Endothelial cell of umbilical vein (primary cell): Measurements from ENCODE around the gene RANBP17. TPM values are rescaled to one million over a fixed set of nuclear protein-coding genes. Genes with fewer than 3 reads are reported as not detected.
"Not testable (repeated sequence)": the region's sequence is repeated elsewhere in the genome, so short reads cannot be mapped to it uniquely, and the experiment has no call there.

ENCODE experiments used
- BruUV-seq: library from RNA; stranded (reverse); fragments of 400-500 nt; replicated peaks from 2 replicates; lab custom pipeline; 2021; lab: Mats Ljungman, UMichigan
- CTCF ChIA-PET: fragments of 300-600, 350-600 bp; sonication (Branson Sonifier 250); formaldehyde crosslinking; loops from one replicate; lab custom pipeline; 2021; ENCODE audit warnings: antibody characterized with exemption, inconsistent platforms; lab: Charles Lee
- POLR2A ChIA-PET: fragments of 300-600, 350-600 bp; sonication (Branson Sonifier 250); formaldehyde crosslinking; loops from one replicate; lab custom pipeline; 2021; ENCODE audit warnings: antibody characterized with exemption, inconsistent platforms; lab: Charles Lee
- DNase-seq: peaks from one replicate; pipeline ENCODE4 v3.0.0-alpha.2; 2011; ENCODE audit warnings: low read depth, low spot score
- FAIRE-seq: peaks from 2 replicates; lab custom pipeline; 2011; peaks lifted over from hg19 to GRCh38; lab: Jason Lieb, UNC
- H2AFZ ChIP-seq: 2 replicates; pipeline ENCODE4 v1.6.0; 2012; ENCODE audit warnings: low read depth, low read length, control low read depth, inconsistent platforms
- H3K27ac ChIP-seq: 2 replicates; pipeline ENCODE4 v1.5.1; 2011; ENCODE audit warnings: low read depth, mild to moderate bottlenecking, control low read depth, low read length, moderate library complexity; ENCODE audit not compliant: insufficient read depth
- H3K27me3 ChIP-seq, 2 experiments: 2 replicates each; pipeline versions ENCODE4 v1.6.0 to v1.6.1; 2011; ENCODE audit warnings: low read length in 2 of 2, mixed read lengths in 1 of 2; ENCODE audit not compliant: control insufficient read depth in 2 of 2, insufficient read depth in 2 of 2
- H3K36me3 ChIP-seq, 2 experiments: 2 replicates in 1 of 2; 3 replicates in 1 of 2; pipeline ENCODE4 v1.5.1; 2011; ENCODE audit warnings: low read length in 2 of 2, mild to moderate bottlenecking in 1 of 2, moderate library complexity in 1 of 2; ENCODE audit not compliant: control insufficient read depth in 2 of 2, insufficient read depth in 2 of 2; ENCODE audit errors: extremely low read depth in 1 of 2
- H3K4me1 ChIP-seq: 3 replicates; pipeline ENCODE4 v1.5.1; 2011; ENCODE audit warnings: mild to moderate bottlenecking, low read length; ENCODE audit not compliant: control insufficient read depth, insufficient read depth; ENCODE audit errors: extremely low read depth
- H3K4me2 ChIP-seq: 2 replicates; pipeline ENCODE4 v1.6.1; 2011; ENCODE audit warnings: low read length, control low read depth, mixed read lengths; ENCODE audit not compliant: insufficient read depth
- H3K4me3 ChIP-seq, 3 experiments: fragments of 200-600 bp in 1 of 3; sonication (generic), shearing (Covaris generic) in 1 of 3; replicated peaks in 1 of 3; 2 replicates each; pipeline ENCODE4 v1.5.1; 2011 to 2016; ENCODE audit warnings: control low read depth in 3 of 3, low read length in 3 of 3, mild to moderate bottlenecking in 2 of 3, inconsistent platforms in 1 of 3, low read depth in 1 of 3, moderate library complexity in 1 of 3; ENCODE audit not compliant: insufficient read depth in 1 of 3
- H3K79me2 ChIP-seq: 2 replicates; pipeline ENCODE4 v1.6.0; 2012; ENCODE audit warnings: low read length, inconsistent platforms; ENCODE audit not compliant: control insufficient read depth, insufficient read depth
- H3K9ac ChIP-seq: replicated peaks from 2 replicates; pipeline ENCODE3; 2011; ENCODE audit warnings: low read length, control low read depth; ENCODE audit not compliant: insufficient read depth; ENCODE audit errors: extremely low read depth
- H3K9me1 ChIP-seq: replicated peaks from 3 replicates; pipeline ENCODE4 v1.6.0; 2011; ENCODE audit warnings: mild to moderate bottlenecking, low read length; ENCODE audit not compliant: control insufficient read depth, insufficient read depth; ENCODE audit errors: extremely low read depth
- H3K9me3 ChIP-seq: replicated peaks from 2 replicates; pipeline ENCODE4 v1.5.1; 2012; ENCODE audit warnings: low read length, inconsistent platforms; ENCODE audit not compliant: control insufficient read depth, insufficient read depth
- H4K20me1 ChIP-seq: replicated peaks from 2 replicates; pipeline ENCODE3; 2011; ENCODE audit warnings: mild to moderate bottlenecking, low read length; ENCODE audit not compliant: control insufficient read depth, insufficient read depth; ENCODE audit errors: extremely low read depth
- CTCF ChIP-seq, 2 donors: IDR thresholded peaks; 1 replicate in 1 of 2; 2 replicates in 1 of 2; pipeline ENCODE4 v1.5.1; 2011; ENCODE audit warnings: low read length in 2 of 2, mild to moderate bottlenecking in 2 of 2, moderate library complexity in 2 of 2, control low read depth in 1 of 2, inconsistent platforms in 1 of 2, low read depth in 1 of 2; ENCODE audit not compliant: insufficient read depth in 1 of 2; ENCODE audit errors: extremely low read depth in 1 of 2
- EZH2 ChIP-seq: IDR thresholded peaks from 2 replicates; pipeline ENCODE4 v1.6.1; 2012; ENCODE audit warnings: borderline replicate concordance, low read depth, mild to moderate bottlenecking, moderate library complexity, low read length, inconsistent platforms; ENCODE audit not compliant: severe bottlenecking
- FOS ChIP-seq: IDR thresholded peaks from 2 replicates; pipeline ENCODE4 v1.6.1; 2011; ENCODE audit warnings: mild to moderate bottlenecking, low read length, moderate library complexity, borderline replicate concordance; ENCODE audit not compliant: insufficient read depth
- GATA2 ChIP-seq: IDR thresholded peaks from 2 replicates; pipeline ENCODE4 v1.7.0; 2011; ENCODE audit warnings: low read depth, mild to moderate bottlenecking, moderate library complexity, mixed read lengths, low read length; ENCODE audit not compliant: insufficient read length, insufficient read depth
- JUN ChIP-seq: IDR thresholded peaks from 2 replicates; pipeline ENCODE4 v1.6.1; 2011; ENCODE audit warnings: borderline replicate concordance, low read depth; ENCODE audit not compliant: insufficient read length, insufficient read depth
- MAX ChIP-seq: IDR thresholded peaks from 2 replicates; pipeline ENCODE4 v1.6.1; 2011; ENCODE audit not compliant: insufficient read depth, insufficient read length
- MYC ChIP-seq: IDR thresholded peaks from one replicate; pipeline ENCODE4 v1.6.1; 2011; ENCODE audit warnings: mild to moderate bottlenecking, low read depth, low read length
- POLR2A ChIP-seq: IDR thresholded peaks from 2 replicates; pipeline ENCODE4 v1.6.1; 2012; ENCODE audit warnings: low read depth, mild to moderate bottlenecking, control low read depth, low read length
- POLR2AphosphoS5 ChIP-seq: IDR thresholded peaks from 2 replicates; pipeline ENCODE4 v1.6.1; 2012; ENCODE audit warnings: low read depth, mild to moderate bottlenecking, control low read depth, low read length, moderate library complexity; ENCODE audit not compliant: insufficient read depth
- dilution Hi-C: fragments of 300-500 bp; cut with MboI; formaldehyde crosslinking; loops from one replicate; pipeline ENCODE4 v1.15.0; 2019; ENCODE audit warnings: low sequenced_read_pairs; ENCODE audit not compliant: extremely low pct_ligation_motif_present
- intact Hi-C: fragments of 100-400 bp; cut with micrococcal nuclease; formaldehyde crosslinking; loops from one replicate; pipeline ENCODE4 v1.10.0; 2022
- polyA plus RNA-seq, 4 experiments: library from polyadenylated mRNA; depleted of rRNA in 3 of 4; stranded (reverse) in 3 of 4; unstranded in 1 of 4; fragments of >200 nt; gene quantifications; 2 replicates each; pipeline versions ENCODE4 v1.2.1 to v1.2.3, GENCODE V29; 2011 to 2012; ENCODE audit warnings: missing spikeins in 1 of 4
- total RNA-seq: library from RNA; stranded (reverse); gene quantifications from 2 replicates; pipeline ENCODE4 v1.2.3, GENCODE V29; 2021

The RANBP17 gene
- total and polyA plus RNA-seq, 2 donors (not counting 3 experiments of a cell fraction or from before 2014, with no cell fraction given) = 5.6 to 13.6 TPM

- Histone ChIP-seq H3K9me1 (no peaks in the 10 kb centered on the region), H3K4me3 (no peak overlapping the region), H3K4me2 (no peak overlapping the region), H2AFZ (no peak overlapping the region), H3K9me3 (no peaks in the 10 kb centered on the region), H3K79me2 (no peaks in the 10 kb centered on the region), H3K4me1 (no peaks in the 10 kb centered on the region), H3K36me3 (no peaks in the 10 kb centered on the region), H3K9ac (no peak overlapping the region), H4K20me1 (no peaks in the 10 kb centered on the region), H3K27ac (no peak overlapping the region), H3K27me3 (no peaks in the 10 kb centered on the region)
- dilution Hi-C loops (no loop called here), intact Hi-C loops (no loop called here)
- ChIA-PET CTCF (interaction anchor here (0.6 to 2.4 kb wide), 7 partner anchors 11 to 383 kb away, joined by 3 to 11 read pairs (median 6); no protein-coding TSS in a partner anchor), POLR2A (no interaction called here)
- no peak for DNase-seq
- FAIRE-seq = no peak
- TF ChIP-seq EZH2 (no peak), MAX (no peak), MYC (no peak), GATA2 (no peak), POLR2A (no peak), POLR2AphosphoS5 (no peak), FOS (no peak), JUN (no peak), CTCF (IDR thresholded peaks at IDR 0.05; ENCODE audit: extremely low read depth in 1 of 2, insufficient read depth in 1 of 2, low read depth in 1 of 2, low read length in 2 of 2) (no peak)
- no TSS peak for BruUV-seq
Measured at GRCh38 chr5:171175746-171176145, 313.9 kb downstream of the RANBP17 start.

- H4K20me1 ChIP-seq, CTCF ChIA-PET, H3K36me3 ChIP-seq, H3K9ac ChIP-seq, H3K4me3 ChIP-seq, BruUV-seq, H3K4me2 ChIP-seq, POLR2A ChIA-PET, H3K4me1 ChIP-seq, intact Hi-C loops, FAIRE-seq, H3K9me1 ChIP-seq, DNase-seq, H2AFZ ChIP-seq, H3K27me3 ChIP-seq, H3K79me2 ChIP-seq, H3K9me3 ChIP-seq, H3K27ac ChIP-seq, dilution Hi-C loops: not testable (repeated sequence)
Measured at GRCh38 chr5:171178190-171178589, 316.4 kb downstream of the RANBP17 start.
